B cell (primary cell): ENCODE results near the gene ZNF506. TPM values are rescaled to one million over a fixed set of nuclear protein-coding genes. Genes with fewer than 3 reads are reported as not detected.
"Not testable (repeated sequence)": the region's sequence is repeated elsewhere in the genome, so short reads cannot be mapped to it uniquely, and the experiment has no call there.

Source experiments
- ATAC-seq: fragments of 200-7000 bp; cut with Tn5 transposase; one replicate; pipeline ENCODE4 v1.10.0; 2021; ENCODE audit warnings: low read depth, mild to moderate bottlenecking, moderate number of reproducible peaks, moderate library complexity
- CTCF ChIA-PET: fragments of 350-600 bp; sonication (Branson Sonifier 250); formaldehyde crosslinking; loops from one replicate; lab custom pipeline; 2021; ENCODE audit warnings: antibody characterized with exemption, inconsistent platforms; lab: Charles Lee
- POLR2A ChIA-PET: fragments of 350-600 bp; sonication (Branson Sonifier 250); formaldehyde crosslinking; loops from one replicate; lab custom pipeline; 2021; ENCODE audit warnings: antibody characterized with exemption; lab: Charles Lee
- DNase-seq: peaks from one replicate; pipeline ENCODE4 v3.0.0; 2013
- H2AFZ ChIP-seq: 2 replicates; pipeline ENCODE4 v1.6.1; 2012; ENCODE audit warnings: mild to moderate bottlenecking, low read depth, low read length; ENCODE audit not compliant: insufficient read depth, poor library complexity, severe bottlenecking
- H3K27ac ChIP-seq, 2 donors: 1 replicate in 1 of 2; 2 replicates in 1 of 2; pipeline ENCODE4 v1.5.1; 2012 to 2013; ENCODE audit warnings: low read length in 2 of 2, mild to moderate bottlenecking in 2 of 2, moderate library complexity in 1 of 2
- H3K27me3 ChIP-seq, 4 experiments: fragments of 200-600 bp in 1 of 4; sonication (generic) in 1 of 4; replicated peaks in 1 of 4; 1 replicate in 2 of 4; 2 replicates in 2 of 4; pipeline versions ENCODE4 v1.6.1 to v1.7.0; 2013 to 2016; ENCODE audit warnings: low read length in 3 of 4, mild to moderate bottlenecking in 2 of 4, mixed read lengths in 1 of 4, moderate library complexity in 1 of 4; ENCODE audit not compliant: insufficient read depth in 4 of 4, control insufficient read depth in 3 of 4; ENCODE audit errors: control extremely low read depth in 1 of 4
- H3K36me3 ChIP-seq, 2 experiments: replicated peaks in 1 of 2; 1 replicate in 1 of 2; 2 replicates in 1 of 2; pipeline versions ENCODE4 v1.6.1 to v1.7.1; 2013; ENCODE audit warnings: low read length in 1 of 2; ENCODE audit not compliant: insufficient read depth in 2 of 2, control insufficient read depth in 1 of 2; ENCODE audit errors: control extremely low read depth in 1 of 2, extremely low read depth in 1 of 2
- H3K4me1 ChIP-seq, 2 donors: fragments of 200-600 bp in 1 of 2; sonication (generic) in 1 of 2; 1 replicate in 1 of 2; 2 replicates in 1 of 2; pipeline versions ENCODE4 v1.5.1 to v1.6.1; 2013 to 2017; ENCODE audit warnings: low read length in 2 of 2; ENCODE audit not compliant: control insufficient read depth in 2 of 2, insufficient read depth in 2 of 2
- H3K4me2 ChIP-seq: replicated peaks from 2 replicates; pipeline ENCODE3; 2012; ENCODE audit warnings: mild to moderate bottlenecking, low read depth, low read length; ENCODE audit not compliant: poor library complexity, severe bottlenecking
- H3K4me3 ChIP-seq, 5 experiments: fragments of 200-600 bp in 1 of 5; sonication (generic) in 1 of 5; 1 replicate in 3 of 5; 2 replicates in 2 of 5; pipeline versions ENCODE4 v1.5.1 to v1.7.0; 2011 to 2016; ENCODE audit warnings: low read length in 4 of 5, mild to moderate bottlenecking in 4 of 5, low read depth in 2 of 5, control low read depth in 1 of 5, moderate library complexity in 1 of 5; ENCODE audit not compliant: insufficient read depth in 1 of 5; ENCODE audit errors: control extremely low read depth in 1 of 5, extremely low read depth in 1 of 5
- H3K79me2 ChIP-seq: fragments of 200-600 bp; sonication (generic); one replicate; pipeline ENCODE4 v1.6.0; 2016; ENCODE audit warnings: low read length; ENCODE audit not compliant: control insufficient read depth, insufficient read depth
- H3K9ac ChIP-seq: fragments of 200-600 bp; sonication (generic); 2 replicates; pipeline ENCODE4 v1.6.1; 2017; ENCODE audit warnings: mild to moderate bottlenecking, low read length, moderate library complexity
- H3K9me3 ChIP-seq, 3 donors: one replicate each; pipeline versions ENCODE4 v1.6.1 to v1.7.1; 2013; ENCODE audit warnings: low read length in 2 of 3; ENCODE audit not compliant: control insufficient read depth in 2 of 3, insufficient read depth in 1 of 3; ENCODE audit errors: control extremely low read depth in 1 of 3
- H4K20me1 ChIP-seq: 2 replicates; pipeline ENCODE4 v1.6.0; 2012; ENCODE audit warnings: mild to moderate bottlenecking, low read length; ENCODE audit not compliant: insufficient read depth, control insufficient read depth, poor library complexity, severe bottlenecking
- H3K27ac Mint-ChIP-seq: one replicate; pipeline ENCODE4 v1.8.0; 2021; ENCODE audit warnings: mixed read lengths
- H3K27me3 Mint-ChIP-seq: one replicate; pipeline ENCODE4 v1.8.0; 2021; ENCODE audit warnings: mixed read lengths
- H3K4me1 Mint-ChIP-seq: one replicate; pipeline ENCODE4 v1.8.0; 2021; ENCODE audit warnings: mixed read lengths
- H3K4me3 Mint-ChIP-seq: one replicate; pipeline ENCODE4 v1.8.0; 2021; ENCODE audit warnings: mixed read lengths
- H3K9me3 Mint-ChIP-seq: one replicate; pipeline ENCODE4 v1.8.0; 2022; ENCODE audit warnings: mixed read lengths; ENCODE audit not compliant: insufficient read depth
- CTCF ChIP-seq: fragments of 200-600 bp; IDR thresholded peaks from one replicate; pipeline ENCODE4 v1.8.0; 2022; ENCODE audit warnings: antibody characterized with exemption, mild to moderate bottlenecking
- EZH2 ChIP-seq: IDR thresholded peaks from 2 replicates; pipeline ENCODE4 v1.6.1; 2012; ENCODE audit warnings: borderline replicate concordance, low read depth, mild to moderate bottlenecking, moderate library complexity, low read length; ENCODE audit not compliant: insufficient read depth, poor library complexity, severe bottlenecking
- WGBS: methylation state at CpG from one replicate; pipeline ENCODE4 v1.1.5; 2013; ENCODE audit warnings: missing lambda C conversion rate; ENCODE audit not compliant: insufficient coverage; 5-methylcytosine and 5-hydroxymethylcytosine counted together
- intact Hi-C: fragments of 100-400 bp; cut with micrococcal nuclease; formaldehyde crosslinking; loops from one replicate; pipeline ENCODE4 v1.10.0; 2022
- polyA plus RNA-seq: library from polyadenylated mRNA; depleted of rRNA; stranded (reverse); fragments of >200 nt; gene quantifications from 2 replicates; pipeline ENCODE4 v1.2.3, GENCODE V29; 2012
- total RNA-seq, 2 donors: library from RNA; stranded (reverse); fragments of 120-200 nt in 1 of 2; gene quantifications; 1 replicate in 1 of 2; 2 replicates in 1 of 2; pipeline versions ENCODE4 v1.2.3 to v1.2.4, GENCODE V29; 2013 to 2022

The ZNF506 gene
- total and polyA plus RNA-seq, 2 donors (not counting 1 experiment from before 2014, with no cell fraction given), result 25.6 to 67.6 TPM

- intact Hi-C loops, result no loop called here
- H3K4me2 ChIP-seq, result no peak overlapping the region
- DNase-seq (no peak), ATAC-seq (no peak)
- H2AFZ ChIP-seq, result no peak overlapping the region
- H4K20me1 ChIP-seq, result peaks cover 18% of the 10 kb centered on the region
- Mint-ChIP-seq H3K4me3 (peak overlapping the region; percentile 5), H3K27ac (peak overlapping the region; percentile 72), H3K9me3 (no peaks in the 10 kb centered on the region), H3K4me1 (peaks cover 45% of the 10 kb centered on the region), H3K27me3 (no peaks in the 10 kb centered on the region)
- peaks cover 4 to 35% of the 10 kb centered on the region in 2 experiments for H3K36me3 ChIP-seq
- H3K9ac ChIP-seq, result no peak overlapping the region
- ChIA-PET POLR2A (no interaction called here), CTCF (no interaction called here)
- H3K4me3 ChIP-seq, result no peak overlapping the region
- H3K79me2 ChIP-seq, result peaks cover 63% of the 10 kb centered on the region
- H3K27me3 ChIP-seq, result no peaks in the 10 kb centered on the region
- peak overlapping the region in 1 of 2 donors; percentile 38 for H3K27ac ChIP-seq
- H3K4me1 ChIP-seq, result peaks cover 12 to 18% of the 10 kb centered on the region in 2 donors
- 100% methylated on average over 1 of the region's 1 CpG for WGBS
- H3K9me3 ChIP-seq, result peaks cover 3 to 21% (median 9%) of the 10 kb centered on the region in 3 donors
- TF ChIP-seq CTCF, result no peak
- TF ChIP-seq EZH2, result no peak
Measured at GRCh38 chr19:19805480-19805879, 16.1 kb downstream of the ZNF506 start.

GRCh38 chr19:19788015-19788414, 33.5 kb downstream of the ZNF506 start:
- Histone ChIP-seq H3K36me3 (peaks cover 20 to 49% of the 10 kb centered on the region in 2 experiments), H3K27me3 (no peaks in the 10 kb centered on the region)
- TF ChIP-seq EZH2 (no peak), CTCF (no peak)

GRCh38 chr19:19785476-19785875, 36.1 kb downstream of the ZNF506 start:
- over 99% methylated on average over 19 of the region's 19 CpGs for WGBS
- CTCF ChIA-PET, H3K4me3 Mint-ChIP-seq, H3K9me3 ChIP-seq, H3K9me3 Mint-ChIP-seq, H2AFZ ChIP-seq, H3K4me3 ChIP-seq, H3K27me3 Mint-ChIP-seq, ATAC-seq, H3K9ac ChIP-seq, DNase-seq, H3K27ac ChIP-seq, POLR2A ChIA-PET, H3K4me2 ChIP-seq, H3K27ac Mint-ChIP-seq, H3K27me3 ChIP-seq, intact Hi-C loops, H3K4me1 ChIP-seq, H4K20me1 ChIP-seq: not testable (repeated sequence)
- Histone ChIP-seq H3K36me3 (peaks cover 8 to 35% of the 10 kb centered on the region in 2 experiments), H3K79me2 (peaks cover 33% of the 10 kb centered on the region)
- H3K4me1 Mint-ChIP-seq, result peaks cover 17% of the 10 kb centered on the region

More at GRCh38 chr19:19788015-19788414, 33.5 kb downstream of the ZNF506 start:
- CTCF ChIA-PET, result interaction anchor here (2.2 kb wide), 1 partner anchor 256 kb away, joined by 4 read pairs; no protein-coding TSS in a partner anchor
- POLR2A ChIA-PET, result no interaction called here
- Histone ChIP-seq H3K79me2 (peaks cover 20% of the 10 kb centered on the region), H3K27ac (no peak overlapping the region), H3K9me3 (peaks cover 0 to 7% (median 7%) of the 10 kb centered on the region in 3 donors), H4K20me1 (peaks cover 4% of the 10 kb centered on the region), H3K4me1 (no peaks in the 10 kb centered on the region), H3K9ac (no peak overlapping the region), H3K4me3 (no peak overlapping the region), H2AFZ (no peak overlapping the region), H3K4me2 (no peak overlapping the region)
- Mint-ChIP-seq H3K4me3 (no peak overlapping the region), H3K27ac (no peak overlapping the region), H3K9me3 (no peaks in the 10 kb centered on the region), H3K27me3 (no peaks in the 10 kb centered on the region), H3K4me1 (peaks cover 6% of the 10 kb centered on the region)
- ATAC-seq, result no peak
- WGBS, result no CpG with 5 or more reads among the region's 1 CpG
- intact Hi-C loops, result no loop called here
- DNase-seq, result no peak
